Activated T-cell treated with anti-CD3 and anti-CD28 coated beads for 4 hours (primary cell): ENCODE measurements around the gene ZKSCAN5.
A peak's percentile ranks its signal among the peaks of the same experiment; 100 is the strongest.
"Not testable (repeated sequence)": the region's sequence is repeated elsewhere in the genome, so short reads cannot be mapped to it uniquely, and the experiment has no call there.

Experiments used
- DNase-seq: peaks from one replicate; pipeline ENCODE4 v3.0.0-alpha.2; 2020

The ZKSCAN5 gene

GRCh38 chr7:99557196-99557607 is 52.7 kb downstream of the ZKSCAN5 start:
- no peak for DNase-seq

GRCh38 chr7:99557940-99558305 is 53.5 kb downstream of the ZKSCAN5 start:
- no peak for DNase-seq

GRCh38 chr7:99558306-99559174 is 54.1 kb downstream of the ZKSCAN5 start, which contains the start of gene ZNF655:
TSS of gene ZNF655 (plus strand) at chr7:99558642. CDS start at chr7:99560560, 1,918 bp downstream.
- DNase-seq = peak; percentile 81

GRCh38 chr7:99559175-99559915 is 54.9 kb downstream of the ZKSCAN5 start:
- no peak for DNase-seq

GRCh38 chr7:99560834-99561736 is 56.6 kb downstream of the ZKSCAN5 start:
- no peak for DNase-seq

GRCh38 chr7:99561737-99562051 is 57.2 kb downstream of the ZKSCAN5 start:
- DNase-seq = no peak

- DNase-seq = no peak
Measured at GRCh38 chr7:99562114-99562784, 57.8 kb downstream of the ZKSCAN5 start.

- DNase-seq = peak; percentile 33
Measured at GRCh38 chr7:99562832-99563231, 58.4 kb downstream of the ZKSCAN5 start.

GRCh38 chr7:99563650-99564049 is 59.2 kb downstream of the ZKSCAN5 start:
- no peak for DNase-seq

GRCh38 chr7:99568770-99569169 is 64.3 kb downstream of the ZKSCAN5 start:
- not testable (repeated sequence) for DNase-seq

- no peak for DNase-seq
Measured at GRCh38 chr7:99571768-99572167, 67.3 kb downstream of the ZKSCAN5 start.

- DNase-seq = no peak
Measured at GRCh38 chr7:99573257-99573656, 68.8 kb downstream of the ZKSCAN5 start.

- DNase-seq = no peak
Measured at GRCh38 chr7:99576251-99576650, 71.8 kb downstream of the ZKSCAN5 start.

GRCh38 chr7:99579281-99579955 is 75.0 kb downstream of the ZKSCAN5 start:
- no peak for DNase-seq

- DNase-seq = peak; percentile 56
Measured at GRCh38 chr7:99579956-99580777, 75.7 kb downstream of the ZKSCAN5 start.

- not testable (repeated sequence) for DNase-seq
Measured at GRCh38 chr7:99580778-99581332, 76.4 kb downstream of the ZKSCAN5 start.
